Measurements from ENCODE around the gene AARS2.

- TF ChIP-seq GATA2 (IDR thresholded peaks at IDR 0.05; ENCODE audit: low read depth, low read length) (no peak), GATA3 (IDR thresholded peaks at IDR 0.05; ENCODE audit: low read depth, low read length) (no peak)
Measured at GRCh38 chr6:44253307-44254101, 59.6 kb downstream of the AARS2 start.

All from SH-SY5Y (cell line).